Vagina (tissue), 2 donors: ENCODE measurements around the gene OAS2.

Experiments used
- POLR2A ChIP-seq, 2 donors: fragments of 450-650 bp; IDR thresholded peaks; one replicate each; pipeline ENCODE4 v1.6.1; 2017; ENCODE audit warnings: antibody characterized with exemption in 2 of 2, mild to moderate bottlenecking in 2 of 2, moderate library complexity in 2 of 2
- POLR2AphosphoS5 ChIP-seq, 2 donors: sonication (generic); formaldehyde crosslinking; IDR thresholded peaks; one replicate each; pipeline ENCODE4 v1.9.0; 2017; ENCODE audit warnings: antibody characterized with exemption in 2 of 2, mild to moderate bottlenecking in 2 of 2, low read depth in 1 of 2; ENCODE audit not compliant: insufficient read depth in 1 of 2

- TF ChIP-seq POLR2AphosphoS5 (IDR thresholded peaks at IDR 0.05; ENCODE audit: insufficient read depth in 1 of 2, low read depth in 1 of 2) (no peak), POLR2A (IDR thresholded peaks at IDR 0.05) (no peak)
These were observed 13.4 kb upstream of the OAS2 start for GRCh38 chr12:112964915-112965314.
